Ureter (tissue), 1 donor: Measurements from ENCODE around the gene GTPBP2. TPM values are rescaled to one million over a fixed set of nuclear protein-coding genes. Genes with fewer than 3 reads are reported as not detected.
A peak's percentile ranks its signal among the peaks of the same experiment; 100 is the strongest.
"Not testable (repeated sequence)": the region's sequence is repeated elsewhere in the genome, so short reads cannot be mapped to it uniquely, and the experiment has no call there.

Experiments
- DNase-seq: peaks from one replicate; pipeline ENCODE4 v3.0.0-alpha.2; 2020; ENCODE audit warnings: low spot score
- total RNA-seq: library from RNA; stranded (reverse); gene quantifications from one replicate; pipeline ENCODE4 v1.2.4, GENCODE V29; 2023
- donor health status: DM: yes; HTN: yes; CAD: no.

The GTPBP2 gene
- 74.1 TPM for total RNA-seq

- DNase-seq: peak; percentile 99
Observed at GRCh38 chr6:43629104-43629504, at the start of gene GTPBP2. Gene GTPBP2 (minus strand): TSS chr6:43629264. CDS start chr6:43629162, 102 bp downstream.

- no peak for DNase-seq
Observed at GRCh38 chr6:43678341-43678740, 49.3 kb upstream of the GTPBP2 start.

GRCh38 chr6:43677759-43678158, 48.7 kb upstream of the GTPBP2 start:
- no peak for DNase-seq

- no peak for DNase-seq
Observed at GRCh38 chr6:43676962-43677606, 48.0 kb upstream of the GTPBP2 start.

- DNase-seq: no peak
Observed at GRCh38 chr6:43674921-43675320, 45.9 kb upstream of the GTPBP2 start.

GRCh38 chr6:43674291-43674690, 45.2 kb upstream of the GTPBP2 start:
- DNase-seq: no peak

GRCh38 chr6:43673444-43674084, 44.5 kb upstream of the GTPBP2 start:
- no peak for DNase-seq

GRCh38 chr6:43671801-43672690, 43.0 kb upstream of the GTPBP2 start:
- no peak for DNase-seq

- no peak for DNase-seq
Observed at GRCh38 chr6:43671011-43671800, 42.1 kb upstream of the GTPBP2 start.

GRCh38 chr6:43670623-43670986, 41.5 kb upstream of the GTPBP2 start:
- no peak for DNase-seq

GRCh38 chr6:43669922-43670622, 41.0 kb upstream of the GTPBP2 start:
- DNase-seq: peak; percentile 86

- DNase-seq: peak; percentile 54
Observed at GRCh38 chr6:43669050-43669921, 40.2 kb upstream of the GTPBP2 start.

GRCh38 chr6:43668151-43669028, 39.3 kb upstream of the GTPBP2 start:
- peak; percentile 93 for DNase-seq

- DNase-seq: peak; percentile 88
Observed at GRCh38 chr6:43667245-43668150, 38.4 kb upstream of the GTPBP2 start.

- no peak for DNase-seq
Observed at GRCh38 chr6:43666196-43666920, 37.3 kb upstream of the GTPBP2 start.

- no peak for DNase-seq
Observed at GRCh38 chr6:43665376-43665775, 36.3 kb upstream of the GTPBP2 start.

- not testable (repeated sequence) for DNase-seq
Observed at GRCh38 chr6:43662948-43663347, 33.9 kb upstream of the GTPBP2 start.
